ENCODE measurements around the gene GFI1. TPM values are rescaled to one million over a fixed set of nuclear protein-coding genes. Genes with fewer than 3 reads are reported as not detected.

Gene GFI1
- total and polyA plus RNA-seq, 3 experiments from 2014 or later, result 26.0 to 74.6 (median 70.9) TPM

DNA sequence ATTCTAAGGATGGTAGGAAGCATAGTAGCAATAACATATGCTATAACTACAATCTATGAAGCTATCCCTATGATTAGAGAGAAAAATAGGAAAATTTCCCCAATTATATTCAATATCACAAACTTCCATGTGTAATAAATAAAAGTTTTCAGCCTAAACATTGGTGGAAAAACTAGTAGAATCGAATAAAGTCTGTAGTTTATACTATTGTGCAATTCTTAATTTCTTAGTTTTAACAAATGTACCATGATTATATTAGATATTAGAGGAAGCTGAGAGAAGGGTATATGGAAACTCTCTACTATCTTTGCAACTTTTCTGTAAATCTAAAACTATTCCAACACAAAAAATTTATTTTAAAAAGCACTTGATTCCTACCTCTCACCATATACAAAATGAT, 13.8 kb upstream of the GFI1 start:
- Histone ChIP-seq H3K27ac (ENCODE audit: low read depth, low read length) (no peak overlapping the region), H3K36me3 (ENCODE audit: insufficient read depth, low read length) (no peaks in the 10 kb centered on the region), H3K9me3 (ENCODE audit: low read length) (no peaks in the 10 kb centered on the region), H3K4me3 (ENCODE audit: low read length) (no peak overlapping the region), H3K27me3 (ENCODE audit: insufficient read depth, low read length, poor library complexity, severe bottlenecking) (no peaks in the 10 kb centered on the region), H3K4me1 (ENCODE audit: insufficient read depth, low read length) (peaks cover 5% of the 10 kb centered on the region)
- no peak for DNase-seq
- no peak overlapping the region for H3K27ac Mint-ChIP-seq
- H3K4me3 Mint-ChIP-seq, result no peak overlapping the region
- no peaks in the 10 kb centered on the region for H3K9me3 Mint-ChIP-seq
- CTCF ChIA-PET, result interaction anchor here (0.7 kb wide), 1 partner anchor 87 kb away, joined by 3 read pairs; no protein-coding TSS in a partner anchor
- H3K27me3 Mint-ChIP-seq, result no peaks in the 10 kb centered on the region
- peaks cover 8 to 27% (median 11%) of the 10 kb centered on the region in 3 donors for H3K4me1 Mint-ChIP-seq
- H3K36me3 Mint-ChIP-seq, result no peaks in the 10 kb centered on the region
- POLR2A ChIA-PET, result no interaction called here

DNA sequence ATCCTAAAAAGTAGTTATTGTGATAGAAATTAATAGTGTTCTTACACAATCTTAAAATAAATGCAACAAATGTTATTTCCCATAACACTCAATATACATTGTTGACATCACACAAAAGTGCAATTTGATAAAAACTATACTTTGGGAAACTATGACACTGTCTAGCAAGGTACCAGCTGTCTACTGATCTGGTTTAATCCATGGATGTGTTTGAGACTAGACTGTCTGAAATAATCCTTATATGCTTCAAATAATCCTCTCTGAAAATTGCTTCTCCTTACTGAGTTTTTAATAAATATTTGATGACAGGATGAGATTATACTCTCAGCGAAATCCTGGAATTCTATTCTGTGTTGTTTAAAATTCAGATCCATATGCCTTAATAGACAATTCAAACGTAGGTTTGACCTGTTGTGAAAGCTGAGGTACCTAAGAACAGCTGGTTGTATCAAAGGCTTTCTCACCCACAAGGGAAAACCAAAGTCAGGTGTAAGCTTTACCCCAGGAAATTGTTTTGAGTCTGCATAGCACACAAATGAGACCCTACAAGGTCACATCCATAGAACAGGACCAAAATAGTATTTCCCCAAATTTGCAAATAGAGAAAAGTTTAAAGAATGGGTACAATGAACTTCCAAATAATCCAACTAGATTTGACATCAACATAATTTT, 8.8 kb upstream of the GFI1 start:
- Mint-ChIP-seq H3K9me3 (no peaks in the 10 kb centered on the region), H3K4me1 (peaks cover 21 to 48% (median 28%) of the 10 kb centered on the region in 3 donors), H3K27me3 (no peaks in the 10 kb centered on the region), H3K36me3 (no peaks in the 10 kb centered on the region), H3K27ac (peak overlapping the region in 6 of 8 donors; percentile 6 to 71 (median 22)), H3K4me3 (peak overlapping the region in 4 of 7 donors; percentile 6 to 58 (median 48))
- Histone ChIP-seq H3K27me3 (ENCODE audit: insufficient read depth, low read length, poor library complexity, severe bottlenecking) (no peaks in the 10 kb centered on the region), H3K27ac (ENCODE audit: low read depth, low read length) (no peak overlapping the region), H3K4me1 (ENCODE audit: insufficient read depth, low read length) (peaks cover 21% of the 10 kb centered on the region), H3K4me3 (ENCODE audit: low read length) (no peak overlapping the region), H3K36me3 (ENCODE audit: insufficient read depth, low read length) (no peaks in the 10 kb centered on the region), H3K9me3 (ENCODE audit: low read length) (no peaks in the 10 kb centered on the region)
- DNase-seq, result peak in 1 of 5 donors; percentile 38
- POLR2A ChIA-PET, result interaction anchor here (0.6 kb wide), 1 partner anchor 11 kb away, joined by 3 read pairs; no protein-coding TSS in a partner anchor
- CTCF ChIA-PET, result interaction anchor here (1.4 kb wide), 1 partner anchor 10 kb away, joined by 4 read pairs; no protein-coding TSS in a partner anchor

DNA sequence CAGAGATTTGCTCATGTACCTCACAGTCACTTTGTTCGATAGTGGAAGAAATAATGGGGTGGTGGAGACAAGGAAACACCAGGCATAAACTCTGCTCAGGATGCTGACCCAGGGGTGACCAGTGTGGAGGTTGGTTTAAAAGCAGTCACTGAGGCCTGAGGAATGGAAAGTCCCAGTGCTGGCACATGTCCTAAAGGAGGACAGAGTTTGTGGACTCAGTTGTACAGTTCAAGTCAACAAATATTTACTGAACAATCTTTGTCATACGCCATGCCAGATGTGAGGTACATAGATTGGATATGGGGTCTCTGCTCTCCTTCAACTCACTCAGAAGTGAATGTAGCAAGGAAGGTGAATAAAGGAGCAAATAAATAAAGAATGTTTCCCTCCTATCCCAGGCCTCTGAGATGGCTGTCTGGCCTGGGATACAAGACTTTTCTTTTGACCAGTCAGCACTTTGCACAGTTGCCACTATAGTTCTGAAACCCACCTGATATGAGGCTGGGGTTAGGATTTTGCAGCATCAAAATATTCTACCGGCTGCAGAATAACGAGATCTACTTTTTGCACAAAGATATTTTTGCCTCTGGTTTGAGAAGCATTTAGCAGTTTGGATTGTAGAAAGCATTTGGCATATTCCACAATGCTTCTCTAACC, 7.9 kb upstream of the GFI1 start:
- H3K4me1 Mint-ChIP-seq, result peaks cover 24 to 48% (median 28%) of the 10 kb centered on the region in 3 donors
- no peaks in the 10 kb centered on the region for H3K9me3 Mint-ChIP-seq
- no peak overlapping the region for H3K4me3 Mint-ChIP-seq
- no peak overlapping the region for H3K4me3 ChIP-seq (ENCODE audit: low read length)
- DNase-seq, result no peak
- H3K27ac Mint-ChIP-seq, result peak overlapping the region in 2 of 8 donors; percentile 7 to 17
- H3K27me3 ChIP-seq (ENCODE audit: insufficient read depth, low read length, poor library complexity, severe bottlenecking), result no peaks in the 10 kb centered on the region
- H3K36me3 Mint-ChIP-seq, result no peaks in the 10 kb centered on the region
- POLR2A ChIA-PET, result interaction anchor here (0.6 kb wide), 2 partner anchors 89 to 92 kb away, joined by 3 to 7 read pairs; no protein-coding TSS in a partner anchor
- CTCF ChIA-PET, result interaction anchor here (1.1 kb wide), 1 partner anchor 9 kb away, joined by 3 read pairs; no protein-coding TSS in a partner anchor
- H3K4me1 ChIP-seq (ENCODE audit: insufficient read depth, low read length), result peaks cover 24% of the 10 kb centered on the region
- no peaks in the 10 kb centered on the region for H3K9me3 ChIP-seq (ENCODE audit: low read length)
- H3K36me3 ChIP-seq (ENCODE audit: insufficient read depth, low read length), result no peaks in the 10 kb centered on the region
- no peaks in the 10 kb centered on the region for H3K27me3 Mint-ChIP-seq
- H3K27ac ChIP-seq (ENCODE audit: low read depth, low read length), result no peak overlapping the region

DNA sequence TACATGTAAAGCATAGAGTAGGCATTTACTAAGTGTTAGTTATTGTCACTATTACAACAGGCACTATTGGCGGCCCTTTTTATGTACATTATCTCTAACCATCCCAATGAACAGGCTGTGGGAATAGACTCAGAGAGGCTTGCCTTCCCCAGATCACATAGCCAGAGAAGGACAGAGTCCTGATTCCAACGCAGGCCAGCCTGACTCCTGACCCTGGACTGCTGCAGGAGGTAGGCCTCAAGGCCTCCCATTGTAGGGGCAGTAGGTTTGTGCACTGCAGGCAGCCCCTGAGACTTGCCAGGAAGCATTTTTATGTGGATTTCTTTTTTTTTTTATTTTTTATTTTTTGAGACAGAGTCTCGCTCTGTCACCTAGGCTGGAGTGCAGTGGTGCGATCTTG, 6.4 kb upstream of the GFI1 start:
- Mint-ChIP-seq H3K36me3 (no peaks in the 10 kb centered on the region), H3K9me3 (no peaks in the 10 kb centered on the region), H3K4me3 (no peak overlapping the region), H3K27ac (no peak overlapping the region), H3K27me3 (peaks cover 0 to 1% of the 10 kb centered on the region in 2 donors), H3K4me1 (peaks cover 36 to 59% (median 42%) of the 10 kb centered on the region in 3 donors)
- Histone ChIP-seq H3K4me1 (ENCODE audit: insufficient read depth, low read length) (peaks cover 27% of the 10 kb centered on the region), H3K27ac (ENCODE audit: low read depth, low read length) (no peak overlapping the region), H3K9me3 (ENCODE audit: low read length) (no peaks in the 10 kb centered on the region), H3K27me3 (ENCODE audit: insufficient read depth, low read length, poor library complexity, severe bottlenecking) (no peaks in the 10 kb centered on the region), H3K4me3 (ENCODE audit: low read length) (no peak overlapping the region), H3K36me3 (ENCODE audit: insufficient read depth, low read length) (no peaks in the 10 kb centered on the region)
- POLR2A ChIA-PET, result no interaction called here
- DNase-seq, result no peak
- CTCF ChIA-PET, result interaction anchor here (1.1 kb wide), 1 partner anchor 11 kb away, joined by 3 read pairs; no protein-coding TSS in a partner anchor

DNA sequence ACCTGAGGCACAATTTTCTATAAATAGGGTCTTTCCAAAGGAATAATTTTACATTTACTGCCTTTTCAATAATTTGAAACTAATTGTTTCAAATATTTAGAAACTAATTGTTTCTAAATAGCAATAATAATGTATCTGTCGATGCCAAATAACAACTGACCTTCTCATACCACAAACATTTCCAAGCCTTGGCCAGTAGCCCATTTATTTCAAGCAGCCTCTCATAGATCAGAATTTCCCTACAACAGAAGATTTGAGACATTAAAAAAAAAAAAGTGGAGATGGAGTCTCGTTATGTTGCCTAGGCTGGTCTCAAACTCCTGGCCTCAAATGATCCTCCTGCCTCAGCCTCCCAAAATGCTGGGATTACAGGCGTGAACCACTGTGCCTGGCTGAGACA, 2.1 kb upstream of the GFI1 start:
- H3K36me3 Mint-ChIP-seq, result peaks cover 0 to 20% (median 0%) of the 10 kb centered on the region in 3 donors
- peak overlapping the region in 2 of 7 donors; percentile 10 to 93 for H3K4me3 Mint-ChIP-seq
- H3K36me3 ChIP-seq (ENCODE audit: insufficient read depth, low read length), result no peaks in the 10 kb centered on the region
- H3K9me3 ChIP-seq (ENCODE audit: low read length), result no peaks in the 10 kb centered on the region
- peaks cover 11% of the 10 kb centered on the region for H3K4me1 ChIP-seq (ENCODE audit: insufficient read depth, low read length)
- H3K4me3 ChIP-seq (ENCODE audit: low read length), result no peak overlapping the region
- POLR2A ChIA-PET, result interaction anchor here (0.7 kb wide), 1 partner anchor 857 kb away, joined by 3 read pairs; no protein-coding TSS in a partner anchor
- H3K27me3 Mint-ChIP-seq, result peaks cover 0 to 1% of the 10 kb centered on the region in 2 donors
- no peaks in the 10 kb centered on the region for H3K9me3 Mint-ChIP-seq
- H3K4me1 Mint-ChIP-seq, result peaks cover 29 to 44% (median 33%) of the 10 kb centered on the region in 3 donors
- no peak overlapping the region for H3K27ac ChIP-seq (ENCODE audit: low read depth, low read length)
- DNase-seq, result no peak
- peak overlapping the region in 5 of 8 donors; percentile 47 to 97 (median 77) for H3K27ac Mint-ChIP-seq
- CTCF ChIA-PET, result interaction anchor here (1.1 to 1.2 kb wide), 2 partner anchors 67 to 278 kb away, joined by 3 read pairs; no protein-coding TSS in a partner anchor
- H3K27me3 ChIP-seq (ENCODE audit: insufficient read depth, low read length, poor library complexity, severe bottlenecking), result no peaks in the 10 kb centered on the region

DNA sequence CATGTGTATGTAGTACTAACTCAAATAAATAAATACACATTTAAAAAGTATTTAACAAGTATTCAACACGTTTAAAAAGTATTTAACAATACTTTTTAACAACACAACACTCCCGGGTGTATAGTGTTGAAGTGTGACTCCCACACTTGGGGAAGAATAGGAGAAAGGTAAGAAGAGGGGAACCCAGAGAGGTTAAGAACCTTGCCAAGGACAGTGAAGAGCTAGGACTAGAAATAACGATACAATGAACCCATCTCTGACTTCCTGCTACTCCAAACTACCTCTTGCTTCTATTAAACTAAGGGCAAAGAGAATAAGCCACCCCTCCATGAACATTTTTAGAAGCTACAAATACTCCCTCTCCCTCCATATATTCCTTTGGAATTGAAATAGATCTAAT, 1.7 kb upstream of the GFI1 start:
- Histone ChIP-seq H3K9me3 (ENCODE audit: low read length) (no peaks in the 10 kb centered on the region), H3K27me3 (ENCODE audit: insufficient read depth, low read length, poor library complexity, severe bottlenecking) (no peaks in the 10 kb centered on the region), H3K4me3 (ENCODE audit: low read length) (no peak overlapping the region), H3K27ac (ENCODE audit: low read depth, low read length) (no peak overlapping the region), H3K4me1 (ENCODE audit: insufficient read depth, low read length) (peaks cover 11% of the 10 kb centered on the region), H3K36me3 (ENCODE audit: insufficient read depth, low read length) (no peaks in the 10 kb centered on the region)
- peaks cover 0 to 1% of the 10 kb centered on the region in 2 donors for H3K27me3 Mint-ChIP-seq
- peaks cover 28 to 42% (median 33%) of the 10 kb centered on the region in 3 donors for H3K4me1 Mint-ChIP-seq
- CTCF ChIA-PET, result interaction anchor here (1.1 to 7.1 kb wide), 4 partner anchors 23 to 279 kb away, joined by 3 to 63 read pairs (median 3); no protein-coding TSS in a partner anchor
- peak overlapping the region in 3 of 7 donors; percentile 10 to 93 (median 32) for H3K4me3 Mint-ChIP-seq
- H3K36me3 Mint-ChIP-seq, result peaks cover 0 to 22% (median 0%) of the 10 kb centered on the region in 3 donors
- no peaks in the 10 kb centered on the region for H3K9me3 Mint-ChIP-seq
- POLR2A ChIA-PET, result no interaction called here
- no peak for DNase-seq
- peak overlapping the region; percentile 56 to 97 (median 78) for H3K27ac Mint-ChIP-seq

DNA sequence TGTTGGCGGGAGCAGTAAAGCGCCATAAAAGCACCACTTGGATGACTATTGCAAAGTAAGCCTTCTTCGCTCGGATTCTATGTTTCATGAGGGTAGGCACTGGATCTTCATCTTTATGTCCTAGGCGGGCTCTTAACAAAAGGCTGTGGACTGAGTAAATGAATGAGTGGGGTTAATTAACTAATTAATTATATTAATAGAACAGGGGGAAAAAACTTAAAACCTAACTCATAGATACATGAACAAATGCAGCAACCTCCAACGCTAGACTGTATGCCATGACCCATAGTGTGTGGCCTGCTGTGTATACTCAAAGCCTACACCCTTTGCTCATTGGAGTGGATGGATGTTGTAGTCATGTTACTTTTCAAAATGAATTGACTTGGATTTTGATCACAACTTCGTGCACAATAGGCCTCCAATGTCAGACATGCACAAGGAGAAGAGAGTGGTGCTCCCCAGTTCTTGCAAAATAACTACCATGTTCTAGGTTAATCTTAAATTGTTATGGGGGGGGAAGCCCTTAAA, 417 bp upstream of the GFI1 start:
- no peaks in the 10 kb centered on the region for H3K36me3 ChIP-seq (ENCODE audit: insufficient read depth, low read length)
- peak overlapping the region; percentile 75 to 100 (median 80) for H3K4me3 Mint-ChIP-seq
- H3K36me3 Mint-ChIP-seq, result peaks cover 0 to 35% (median 0%) of the 10 kb centered on the region in 3 donors
- CTCF ChIA-PET, result interaction anchor here (1.2 to 7.1 kb wide), 17 partner anchors 9 to 177 kb away, joined by 3 to 63 read pairs (median 10); no protein-coding TSS in a partner anchor
- peak overlapping the region; percentile 47 for H3K27ac ChIP-seq (ENCODE audit: low read depth, low read length)
- no peaks in the 10 kb centered on the region for H3K9me3 Mint-ChIP-seq
- no peak for DNase-seq
- peak overlapping the region; percentile 66 to 96 (median 78) for H3K27ac Mint-ChIP-seq
- H3K4me1 ChIP-seq (ENCODE audit: insufficient read depth, low read length), result peaks cover 18% of the 10 kb centered on the region
- H3K27me3 Mint-ChIP-seq, result peaks cover 0 to 1% of the 10 kb centered on the region in 2 donors
- peaks cover 34 to 41% (median 41%) of the 10 kb centered on the region in 3 donors for H3K4me1 Mint-ChIP-seq
- POLR2A ChIA-PET, result interaction anchor here (0.7 to 3.8 kb wide), 12 partner anchors 10 to 185 kb away, joined by 3 to 51 read pairs (median 7); no protein-coding TSS in a partner anchor
- H3K27me3 ChIP-seq (ENCODE audit: insufficient read depth, low read length, poor library complexity, severe bottlenecking), result no peaks in the 10 kb centered on the region
- no peak overlapping the region for H3K4me3 ChIP-seq (ENCODE audit: low read length)
- no peaks in the 10 kb centered on the region for H3K9me3 ChIP-seq (ENCODE audit: low read length)
